Central memory CD4-positive, alpha-beta T cell (primary cell): ENCODE data around the gene FLT3.

Source experiments
- DNase-seq: peaks from one replicate; pipeline ENCODE4 v3.0.0; 2022

Gene FLT3

DNA sequence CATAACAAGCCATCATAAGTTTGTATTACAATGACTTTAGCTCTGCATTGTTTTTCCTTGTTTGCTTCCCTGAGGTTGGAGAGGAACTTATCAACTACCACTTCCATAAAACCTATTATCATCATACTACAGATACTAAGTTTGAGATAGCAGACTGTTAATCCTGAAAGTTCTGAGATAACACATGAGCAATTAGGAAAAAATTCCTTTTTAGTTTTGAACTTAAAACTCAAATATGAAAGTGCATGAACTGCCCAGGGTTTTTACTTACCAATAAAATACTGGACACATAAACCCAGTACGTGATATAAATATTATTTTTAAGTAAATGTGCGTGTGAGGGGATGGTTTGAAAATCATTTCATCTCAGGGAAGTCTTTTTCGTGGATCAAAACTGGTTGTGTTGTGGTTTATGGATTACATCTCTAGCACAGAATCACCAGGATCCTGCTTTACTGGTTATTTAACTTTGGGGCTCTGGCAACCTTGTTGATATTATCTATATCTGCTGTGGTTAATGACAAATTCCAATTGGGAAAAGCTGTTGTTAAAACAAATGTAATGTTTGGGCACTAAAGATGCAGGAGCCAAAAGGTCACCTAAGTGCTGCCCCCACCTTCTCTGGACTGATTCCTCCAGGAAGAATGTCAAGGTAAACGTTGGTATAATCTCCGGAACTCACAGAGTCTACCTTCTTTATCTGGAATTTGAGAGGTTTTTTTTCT lies 143.6 kb downstream of the FLT3 start:
- no peak for DNase-seq

DNA sequence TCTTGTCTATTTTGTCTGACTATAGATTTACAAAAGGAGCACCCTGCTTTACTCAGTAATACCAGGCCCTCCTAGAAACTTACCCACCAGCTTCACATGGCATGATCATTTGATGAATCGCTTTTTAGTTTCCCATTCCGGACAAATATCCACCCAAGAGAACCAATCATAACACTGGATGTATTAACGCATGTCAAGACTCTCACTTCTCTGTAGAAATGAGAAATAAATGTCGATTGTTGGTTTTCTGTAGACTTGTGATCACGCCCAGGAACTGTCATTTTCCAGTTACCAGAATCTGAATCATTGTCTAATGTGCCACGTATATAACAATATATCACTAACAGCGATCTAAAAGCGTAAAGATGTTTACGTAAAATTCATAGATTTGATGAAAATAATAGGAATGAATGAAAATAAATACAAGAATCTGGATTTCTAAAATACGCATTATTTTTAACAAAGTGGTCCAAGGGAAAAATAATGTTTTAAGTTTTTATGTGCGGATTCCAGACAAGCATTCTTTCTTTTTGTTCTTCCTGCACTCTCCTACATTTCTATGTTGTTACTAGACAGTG lies 145.3 kb downstream of the FLT3 start:
- no peak for DNase-seq

DNA sequence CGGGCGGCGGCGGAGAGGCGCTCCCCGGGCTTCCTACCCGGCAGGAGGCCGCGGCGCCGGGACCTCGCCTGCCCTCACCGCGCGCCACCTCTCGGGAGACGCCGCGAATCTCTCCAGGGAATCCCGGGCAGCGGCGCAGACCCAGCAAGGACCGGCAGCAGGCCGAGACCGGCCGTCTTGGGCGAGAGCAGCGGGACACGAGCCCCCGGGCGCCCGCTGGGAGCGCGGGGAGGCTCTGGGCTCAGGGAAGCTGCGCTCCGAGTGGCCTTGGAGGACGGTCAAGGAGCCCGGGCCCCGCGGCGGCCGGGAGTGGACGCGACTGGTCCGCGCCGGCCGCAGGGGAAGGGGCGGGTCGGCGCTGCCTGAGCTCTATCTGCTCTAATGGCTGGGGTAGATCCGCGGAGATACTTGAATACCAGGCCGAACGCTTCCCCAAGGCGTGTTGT lies 145.9 kb downstream of the FLT3 start:
- DNase-seq, result no peak

DNA sequence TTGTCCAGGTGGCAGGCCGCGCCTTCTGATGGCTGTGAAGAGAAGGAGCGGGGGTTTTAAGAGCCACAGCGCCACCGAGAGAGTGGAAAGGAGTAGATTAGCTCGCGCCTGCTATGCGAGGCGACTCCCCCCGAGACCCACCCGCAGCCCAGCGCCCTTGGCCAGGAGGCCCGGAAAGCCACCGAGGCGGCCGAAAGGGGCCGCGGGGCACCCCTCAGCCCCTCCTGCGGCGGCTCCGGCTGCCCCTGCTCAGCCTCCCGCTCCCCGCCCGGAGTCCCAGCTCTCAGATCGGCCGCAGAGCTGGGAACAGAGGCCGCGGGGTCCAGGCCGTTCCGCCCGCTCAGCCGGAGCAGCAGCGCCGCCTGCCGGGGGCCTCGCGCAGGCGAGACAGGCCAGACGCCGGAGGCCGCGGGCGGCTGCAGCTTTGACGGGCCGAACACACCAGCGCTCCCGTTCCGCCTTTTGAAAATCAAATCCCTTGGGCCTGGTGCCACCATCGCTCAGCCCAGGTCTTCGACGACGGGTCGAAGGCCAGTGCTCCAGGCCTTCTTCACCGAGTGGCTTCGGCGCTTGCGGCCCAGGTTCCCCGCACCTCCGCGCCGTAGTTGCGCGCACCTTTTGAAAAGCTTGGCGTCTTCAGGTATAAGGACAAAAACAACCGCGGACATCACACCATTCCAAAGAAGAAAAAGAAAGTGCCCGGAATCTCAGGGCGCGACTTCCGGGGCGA lies 146.5 kb downstream of the FLT3 start:
- peak; percentile 32 for DNase-seq
